Transverse colon (tissue), 3 donors: ENCODE measurements around the gene OXNAD1.

Experiments
- CTCF ChIP-seq, 5 experiments: fragments of 200-600 bp in 3 of 5; fragments of 450-650 bp in 2 of 5; sonication (generic) in 3 of 5; IDR thresholded peaks; 1 replicate in 2 of 5; 2 replicates in 3 of 5; pipeline ENCODE4 v1.5.1; 2016 to 2017; ENCODE audit warnings: antibody characterized with exemption in 5 of 5, inconsistent platforms in 3 of 5, mild to moderate bottlenecking in 2 of 5, moderate library complexity in 1 of 5
- EP300 ChIP-seq: sonication (generic); formaldehyde crosslinking; IDR thresholded peaks from one replicate; pipeline ENCODE4 v1.6.1; 2017; ENCODE audit warnings: antibody characterized with exemption, low read depth
- POLR2A ChIP-seq: fragments of 450-650 bp; IDR thresholded peaks from one replicate; pipeline ENCODE4 v1.6.1; 2016; ENCODE audit warnings: antibody characterized with exemption, mild to moderate bottlenecking, moderate library complexity

- TF ChIP-seq EP300: no peak
- no peak for TF ChIP-seq CTCF (IDR thresholded peaks at IDR 0.05)
- TF ChIP-seq POLR2A: no peak
These were observed 65.3 kb downstream of the OXNAD1 start for GRCh38 chr3:16330351-16330750.
